ENCODE measurements around the gene STAB2. TPM values are rescaled to one million over a fixed set of nuclear protein-coding genes. Genes with fewer than 3 reads are reported as not detected.

The STAB2 gene, protein sequence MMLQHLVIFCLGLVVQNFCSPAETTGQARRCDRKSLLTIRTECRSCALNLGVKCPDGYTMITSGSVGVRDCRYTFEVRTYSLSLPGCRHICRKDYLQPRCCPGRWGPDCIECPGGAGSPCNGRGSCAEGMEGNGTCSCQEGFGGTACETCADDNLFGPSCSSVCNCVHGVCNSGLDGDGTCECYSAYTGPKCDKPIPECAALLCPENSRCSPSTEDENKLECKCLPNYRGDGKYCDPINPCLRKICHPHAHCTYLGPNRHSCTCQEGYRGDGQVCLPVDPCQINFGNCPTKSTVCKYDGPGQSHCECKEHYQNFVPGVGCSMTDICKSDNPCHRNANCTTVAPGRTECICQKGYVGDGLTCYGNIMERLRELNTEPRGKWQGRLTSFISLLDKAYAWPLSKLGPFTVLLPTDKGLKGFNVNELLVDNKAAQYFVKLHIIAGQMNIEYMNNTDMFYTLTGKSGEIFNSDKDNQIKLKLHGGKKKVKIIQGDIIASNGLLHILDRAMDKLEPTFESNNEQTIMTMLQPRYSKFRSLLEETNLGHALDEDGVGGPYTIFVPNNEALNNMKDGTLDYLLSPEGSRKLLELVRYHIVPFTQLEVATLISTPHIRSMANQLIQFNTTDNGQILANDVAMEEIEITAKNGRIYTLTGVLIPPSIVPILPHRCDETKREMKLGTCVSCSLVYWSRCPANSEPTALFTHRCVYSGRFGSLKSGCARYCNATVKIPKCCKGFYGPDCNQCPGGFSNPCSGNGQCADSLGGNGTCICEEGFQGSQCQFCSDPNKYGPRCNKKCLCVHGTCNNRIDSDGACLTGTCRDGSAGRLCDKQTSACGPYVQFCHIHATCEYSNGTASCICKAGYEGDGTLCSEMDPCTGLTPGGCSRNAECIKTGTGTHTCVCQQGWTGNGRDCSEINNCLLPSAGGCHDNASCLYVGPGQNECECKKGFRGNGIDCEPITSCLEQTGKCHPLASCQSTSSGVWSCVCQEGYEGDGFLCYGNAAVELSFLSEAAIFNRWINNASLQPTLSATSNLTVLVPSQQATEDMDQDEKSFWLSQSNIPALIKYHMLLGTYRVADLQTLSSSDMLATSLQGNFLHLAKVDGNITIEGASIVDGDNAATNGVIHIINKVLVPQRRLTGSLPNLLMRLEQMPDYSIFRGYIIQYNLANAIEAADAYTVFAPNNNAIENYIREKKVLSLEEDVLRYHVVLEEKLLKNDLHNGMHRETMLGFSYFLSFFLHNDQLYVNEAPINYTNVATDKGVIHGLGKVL (N-terminal part only)
- 3.0 TPM for total RNA-seq

DNA sequence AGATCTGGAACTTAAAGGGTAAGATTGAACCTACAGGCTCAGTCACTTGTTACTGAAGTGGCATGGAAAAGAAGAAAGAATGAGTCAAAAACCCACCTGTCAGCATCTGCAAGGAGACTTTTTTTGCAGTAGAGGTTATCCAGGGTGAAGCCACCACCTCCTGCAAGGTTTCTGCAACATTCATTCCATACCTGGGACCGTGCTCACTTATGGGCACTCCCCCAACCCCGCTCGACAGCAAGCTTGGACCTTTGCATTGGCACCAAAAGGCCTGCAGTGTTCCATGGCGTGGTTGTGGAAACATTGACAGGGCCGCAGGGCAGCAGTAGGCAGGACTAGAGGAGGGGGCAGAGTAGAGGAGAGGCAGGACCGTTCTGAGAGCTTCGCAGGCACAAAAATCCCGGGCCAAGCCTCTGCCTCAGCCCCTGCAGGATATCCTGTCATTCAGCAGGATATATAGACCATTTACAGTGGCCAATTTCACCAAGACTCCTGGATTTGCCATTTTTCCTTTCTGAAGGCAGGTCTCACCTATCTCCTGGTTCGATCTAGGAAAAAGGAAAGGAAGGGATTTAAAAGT, at the start of gene STAB2:
Gene STAB2, plus strand, starts transcription at position 483 of the 580 bp plus-strand sequence. CDS start 204 bp downstream, outside the sequence.

Small RNAs within 50 kb of the gene (small RNA-seq; reads per million reads assigned to genes)
- not detected for gene RF00096 (ENCODE audit: low replicate concordance)

Other genes starting within 250 kb of the STAB2 start
- 0.29 TPM for gene C12orf42, start 91.3 kb upstream of the STAB2 start, total RNA-seq